Upper lobe of left lung (tissue), 6 donors: ENCODE data around the gene TRIM59. TPM values are rescaled to one million over a fixed set of nuclear protein-coding genes. Genes with fewer than 3 reads are reported as not detected.

Experiments
- ATAC-seq, 2 donors: fragments of 200-7000 bp; cut with Tn5 transposase; one replicate each; pipeline ENCODE4 v1.9.1; 2022; ENCODE audit warnings: mild to moderate bottlenecking in 2 of 2, moderate library complexity in 2 of 2; ENCODE audit not compliant: low FRiP score in 2 of 2
- DNase-seq, 2 donors: peaks; one replicate each; pipeline ENCODE4 v3.0.0-alpha.2; 2019 to 2020
- H3K27ac ChIP-seq, 4 donors: fragments of 200-600 bp; sonication (generic); one replicate each; pipeline ENCODE4 v1.5.1; 2016 to 2019
- H3K27me3 ChIP-seq, 4 donors: fragments of 200-600 bp; sonication (generic); one replicate each; pipeline ENCODE4 v1.5.1; 2017 to 2019
- H3K36me3 ChIP-seq, 4 donors: fragments of 200-600 bp; sonication (generic); one replicate each; pipeline ENCODE4 v1.5.1; 2016 to 2019
- H3K4me1 ChIP-seq, 4 donors: fragments of 200-600 bp; sonication (generic); one replicate each; pipeline ENCODE4 v1.5.1; 2018 to 2019
- H3K4me3 ChIP-seq, 4 donors: fragments of 200-600 bp; sonication (generic); one replicate each; pipeline ENCODE4 v1.5.1; 2017 to 2019; ENCODE audit warnings: mild to moderate bottlenecking in 2 of 4, moderate library complexity in 1 of 4
- H3K9me3 ChIP-seq, 4 donors: fragments of 200-600 bp; sonication (generic); one replicate each; pipeline ENCODE4 v1.5.1; 2018 to 2019
- CTCF ChIP-seq, 6 experiments: fragments of 450-650 bp in 4 of 6; fragments of 200-600 bp in 2 of 6; sonication (generic) in 2 of 6; IDR thresholded peaks; one replicate each; pipeline ENCODE4 v1.5.1; 2016 to 2019; ENCODE audit warnings: antibody characterized with exemption in 6 of 6
- EP300 ChIP-seq, 4 donors: sonication (generic); formaldehyde crosslinking; IDR thresholded peaks; one replicate each; pipeline ENCODE4 v1.5.1; 2017; ENCODE audit warnings: antibody characterized with exemption in 4 of 4, control low read depth in 2 of 4
- POLR2A ChIP-seq, 4 donors: fragments of 450-650 bp; IDR thresholded peaks; one replicate each; pipeline ENCODE4 v1.5.1; 2016 to 2017; ENCODE audit warnings: antibody characterized with exemption in 4 of 4, mild to moderate bottlenecking in 2 of 4
- POLR2AphosphoS5 ChIP-seq, 2 donors: sonication (generic); formaldehyde crosslinking; IDR thresholded peaks; one replicate each; pipeline ENCODE4 v1.5.1; 2017; ENCODE audit warnings: antibody characterized with exemption in 2 of 2
- WGBS, 2 donors: methylation state at CpG; one replicate each; pipeline ENCODE4 v1.1.5; 2017 to 2018; 5-methylcytosine and 5-hydroxymethylcytosine counted together
- total RNA-seq, 6 donors: library from RNA; depleted of rRNA in 4 of 6; stranded (reverse); fragments of >200 nt in 4 of 6; gene quantifications; one replicate each; pipeline versions ENCODE4 v1.1.0 to v1.2.1, GENCODE V29; 2016 to 2021
- donor health status: DM: no; HTN: no; CAD: no; lungs with moderate emphysema.
- donor health status: DM: no; HTN: yes; CAD: no; lungs with severe emphysema.

Gene TRIM59
- total RNA-seq, 6 donors from 2014 or later, result 1.6 to 7.1 (median 3.5) TPM

- H3K36me3 ChIP-seq, result no peaks in the 10 kb centered on the region
Measured at GRCh38 chr3:160446522-160447056, 3.0 kb downstream of the TRIM59 start.

GRCh38 chr3:160445854-160446253, 3.7 kb downstream of the TRIM59 start:
- TF ChIP-seq EP300 (IDR thresholded peaks at IDR 0.05) (no peak), POLR2AphosphoS5 (IDR thresholded peaks at IDR 0.05) (no peak), CTCF (IDR thresholded peaks at IDR 0.05) (no peak), POLR2A (IDR thresholded peaks at IDR 0.05) (no peak)
- Histone ChIP-seq H3K36me3 (no peaks in the 10 kb centered on the region), H3K9me3 (no peaks in the 10 kb centered on the region), H3K4me3 (no peak overlapping the region), H3K27ac (no peak overlapping the region), H3K4me1 (peaks cover 0 to 14% (median 10%) of the 10 kb centered on the region in 4 donors), H3K27me3 (peaks cover 0 to 7% (median 0%) of the 10 kb centered on the region in 4 donors)
- ATAC-seq (no peak), DNase-seq (no peak)
- 96% methylated on average over 1 of the region's 1 CpG; no CpG with 5 or more reads in 1 of the 2 donors for WGBS, 2 donors

More at GRCh38 chr3:160446522-160447056, 3.0 kb downstream of the TRIM59 start:
- TF ChIP-seq CTCF (IDR thresholded peaks at IDR 0.05) (no peak), EP300 (IDR thresholded peaks at IDR 0.05) (no peak), POLR2AphosphoS5 (IDR thresholded peaks at IDR 0.05) (no peak), POLR2A (IDR thresholded peaks at IDR 0.05) (no peak)
- Histone ChIP-seq H3K9me3 (no peaks in the 10 kb centered on the region), H3K27ac (no peak overlapping the region), H3K4me1 (peaks cover 0 to 14% (median 10%) of the 10 kb centered on the region in 4 donors), H3K4me3 (no peak overlapping the region), H3K27me3 (peaks cover 0 to 7% (median 0%) of the 10 kb centered on the region in 4 donors)
- no peak for ATAC-seq
- peak in 1 of 2 donors; percentile 43 for DNase-seq
- 93 to 97% methylated on average over 13 of the region's 13 CpGs for WGBS, 2 donors

- ATAC-seq (no peak), DNase-seq (no peak)
- Histone ChIP-seq H3K4me3 (no peak overlapping the region), H3K27ac (no peak overlapping the region), H3K36me3 (no peaks in the 10 kb centered on the region), H3K4me1 (peaks cover 0 to 3% (median 2%) of the 10 kb centered on the region in 4 donors), H3K9me3 (no peaks in the 10 kb centered on the region), H3K27me3 (peaks cover 0 to 3% (median 0%) of the 10 kb centered on the region in 4 donors)
- WGBS, 2 donors, result 84 to 100% methylated on average over 1 of the region's 1 CpG
- TF ChIP-seq EP300 (IDR thresholded peaks at IDR 0.05), result no peak
- no peak for TF ChIP-seq POLR2AphosphoS5 (IDR thresholded peaks at IDR 0.05)
- TF ChIP-seq CTCF (IDR thresholded peaks at IDR 0.05), result no peak
- TF ChIP-seq POLR2A (IDR thresholded peaks at IDR 0.05), result no peak
Measured at GRCh38 chr3:160444411-160444810, 5.2 kb downstream of the TRIM59 start.

GRCh38 chr3:160440687-160441086, 8.9 kb downstream of the TRIM59 start:
- ATAC-seq (no peak), DNase-seq (no peak)
- Histone ChIP-seq H3K4me1 (no peaks in the 10 kb centered on the region), H3K27ac (no peak overlapping the region), H3K36me3 (no peaks in the 10 kb centered on the region), H3K27me3 (no peaks in the 10 kb centered on the region), H3K9me3 (no peaks in the 10 kb centered on the region), H3K4me3 (no peak overlapping the region)
- TF ChIP-seq POLR2AphosphoS5 (IDR thresholded peaks at IDR 0.05), result no peak
- WGBS, 2 donors, result 96 to 99% methylated on average over 7 of the region's 7 CpGs

- Histone ChIP-seq H3K27me3 (no peaks in the 10 kb centered on the region), H3K27ac (no peak overlapping the region), H3K4me1 (no peaks in the 10 kb centered on the region), H3K4me3 (no peak overlapping the region), H3K36me3 (peaks cover 4 to 32% (median 7%) of the 10 kb centered on the region in 4 donors), H3K9me3 (no peaks in the 10 kb centered on the region)
- no peak for DNase-seq
- WGBS, 2 donors, result 84 to 93% methylated on average over 5 of the region's 5 CpGs
- no peak for ATAC-seq
- no peak for TF ChIP-seq EP300 (IDR thresholded peaks at IDR 0.05)
Measured at GRCh38 chr3:160437083-160437455, 12.5 kb downstream of the TRIM59 start.

GRCh38 chr3:160435747-160436146, 13.8 kb downstream of the TRIM59 start:
- Histone ChIP-seq H3K4me3 (no peak overlapping the region), H3K36me3 (peaks cover 15 to 45% (median 17%) of the 10 kb centered on the region in 4 donors), H3K9me3 (no peaks in the 10 kb centered on the region), H3K27me3 (no peaks in the 10 kb centered on the region), H3K4me1 (no peaks in the 10 kb centered on the region), H3K27ac (no peak overlapping the region)
- DNase-seq (no peak), ATAC-seq (no peak)
- TF ChIP-seq POLR2AphosphoS5 (IDR thresholded peaks at IDR 0.05), result no peak
- no peak for TF ChIP-seq EP300 (IDR thresholded peaks at IDR 0.05)
- no peak for TF ChIP-seq CTCF (IDR thresholded peaks at IDR 0.05)
- TF ChIP-seq POLR2A (IDR thresholded peaks at IDR 0.05), result no peak
- 93 to 97% methylated on average over 1 of the region's 1 CpG for WGBS, 2 donors
